ENCODE measurements around the gene BRD7.
A peak's percentile ranks its signal among the peaks of the same experiment; 100 is the strongest.

BRD7 gene

DNA sequence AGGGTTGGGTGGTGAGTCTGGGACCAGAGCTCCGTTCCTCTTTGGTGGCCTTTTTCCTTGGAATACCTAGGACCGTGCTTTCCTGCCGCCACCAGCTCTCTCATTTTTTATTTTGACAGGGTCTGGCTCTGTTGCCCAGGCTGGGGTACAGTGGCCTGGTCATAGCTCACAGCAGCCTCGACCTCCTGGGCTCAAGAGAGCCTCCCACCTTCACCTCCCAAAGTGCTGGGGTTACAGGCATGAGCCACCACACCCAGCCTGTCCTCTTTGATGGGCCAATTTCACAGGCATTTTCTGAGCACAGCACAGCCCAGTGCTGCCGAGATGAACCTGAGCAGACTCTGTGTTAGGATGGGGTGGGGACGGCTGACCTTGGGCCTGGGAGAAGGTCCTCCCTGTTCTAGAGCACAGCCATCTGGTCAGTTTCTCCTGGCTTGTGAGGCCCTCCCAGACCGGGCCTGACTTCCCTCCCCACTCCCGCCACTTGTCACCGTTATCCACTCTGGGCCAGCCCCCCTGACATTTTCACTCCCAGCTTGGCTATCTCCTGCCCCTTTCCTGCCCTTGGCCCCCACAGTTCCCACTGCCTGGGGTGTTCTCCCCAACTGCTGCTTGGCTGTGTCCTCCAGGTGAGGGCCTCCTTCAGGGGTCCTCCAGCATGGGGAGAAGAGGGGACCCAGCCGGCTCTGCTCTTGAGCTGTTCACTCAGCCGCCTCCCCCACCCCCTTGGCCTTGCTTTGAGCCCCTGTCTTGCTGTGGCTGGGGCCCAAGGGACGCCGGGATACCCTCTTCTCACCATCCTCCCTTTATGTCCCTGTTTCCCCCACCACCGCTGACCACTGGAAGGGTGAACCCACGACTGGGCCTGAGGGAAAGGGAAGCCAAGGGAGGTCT is 97.4 kb downstream of the BRD7 start:
- no peak for DNase-seq

DNA sequence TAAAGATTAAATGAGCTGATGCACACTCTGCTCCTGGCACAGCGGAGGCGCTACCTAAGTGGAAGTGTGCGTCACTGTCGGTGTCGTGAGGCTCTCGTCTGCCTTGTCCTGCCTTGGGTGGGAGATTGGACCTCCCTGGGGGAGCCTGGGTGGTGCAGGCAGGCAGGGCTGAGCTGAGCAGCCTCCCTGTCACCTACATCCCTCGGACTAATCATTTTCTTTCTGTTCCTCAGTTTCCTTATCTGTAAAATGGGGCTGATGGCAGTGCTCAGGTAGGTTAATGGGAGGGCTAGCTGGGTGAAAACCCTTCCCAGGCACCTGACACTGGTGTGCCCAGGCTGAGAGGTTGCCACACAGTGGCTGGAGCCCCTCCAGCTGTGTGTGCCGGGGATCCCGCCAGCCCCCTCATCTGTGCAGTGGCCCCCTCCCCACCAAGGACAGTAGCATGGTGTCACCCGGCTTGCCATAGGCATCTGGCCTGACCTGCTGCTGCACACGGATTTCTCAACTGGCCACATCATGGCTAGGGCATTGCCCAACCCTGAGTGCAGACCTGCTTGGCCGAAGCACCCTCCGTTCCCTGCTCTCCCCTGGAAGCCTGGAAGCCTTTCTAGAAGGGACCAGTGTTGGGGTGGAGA is 98.2 kb downstream of the BRD7 start:
- DNase-seq: no peak

- DNase-seq: no peak
Measured at GRCh38 chr16:50269769-50270509, 98.8 kb downstream of the BRD7 start.

GRCh38 chr16:50269061-50269705 is 99.6 kb downstream of the BRD7 start:
- no peak for DNase-seq

DNA sequence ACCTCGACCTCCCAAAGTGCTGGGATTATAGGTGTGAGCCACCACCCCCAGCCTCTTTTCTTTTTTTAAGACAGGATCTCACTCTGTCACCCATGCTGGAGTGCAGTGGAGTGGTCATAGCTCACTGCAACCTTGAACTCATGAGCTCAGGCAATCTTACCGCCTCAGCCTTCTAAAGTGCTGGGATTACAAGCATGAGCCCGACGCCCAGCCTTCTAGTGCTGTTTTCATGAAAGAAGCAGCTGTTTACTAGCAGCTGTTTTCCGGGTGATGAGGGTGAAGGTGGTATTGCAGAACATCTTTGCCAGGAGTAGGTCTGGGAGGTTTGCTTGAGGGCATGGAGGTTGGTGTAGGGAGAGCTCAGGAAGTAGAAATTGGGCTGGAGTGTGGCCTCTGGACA is 100.4 kb downstream of the BRD7 start:
- DNase-seq: no peak

DNA sequence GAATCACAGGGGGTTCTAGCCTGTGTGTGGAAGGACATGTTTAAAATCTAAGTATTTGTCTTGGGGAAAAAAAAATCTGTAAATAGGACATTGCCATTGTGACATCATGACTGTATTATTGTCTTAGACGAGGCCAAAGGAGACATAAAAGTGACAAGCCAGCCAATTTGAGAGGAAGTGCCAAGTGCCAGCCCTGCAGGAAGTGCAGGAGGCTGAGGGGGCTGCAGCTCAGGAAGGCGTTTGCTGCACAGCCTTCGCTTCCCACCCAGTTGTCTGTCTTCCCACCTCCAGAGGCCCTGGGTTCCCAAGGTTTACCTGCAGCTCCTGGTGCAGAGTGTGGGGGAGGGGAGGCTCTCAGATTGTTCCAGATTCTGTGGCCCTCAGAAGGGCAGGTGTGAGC is 101.1 kb downstream of the BRD7 start:
- no peak for DNase-seq

- DNase-seq: no peak
Measured at GRCh38 chr16:50267151-50267631, 101.6 kb downstream of the BRD7 start.

DNA sequence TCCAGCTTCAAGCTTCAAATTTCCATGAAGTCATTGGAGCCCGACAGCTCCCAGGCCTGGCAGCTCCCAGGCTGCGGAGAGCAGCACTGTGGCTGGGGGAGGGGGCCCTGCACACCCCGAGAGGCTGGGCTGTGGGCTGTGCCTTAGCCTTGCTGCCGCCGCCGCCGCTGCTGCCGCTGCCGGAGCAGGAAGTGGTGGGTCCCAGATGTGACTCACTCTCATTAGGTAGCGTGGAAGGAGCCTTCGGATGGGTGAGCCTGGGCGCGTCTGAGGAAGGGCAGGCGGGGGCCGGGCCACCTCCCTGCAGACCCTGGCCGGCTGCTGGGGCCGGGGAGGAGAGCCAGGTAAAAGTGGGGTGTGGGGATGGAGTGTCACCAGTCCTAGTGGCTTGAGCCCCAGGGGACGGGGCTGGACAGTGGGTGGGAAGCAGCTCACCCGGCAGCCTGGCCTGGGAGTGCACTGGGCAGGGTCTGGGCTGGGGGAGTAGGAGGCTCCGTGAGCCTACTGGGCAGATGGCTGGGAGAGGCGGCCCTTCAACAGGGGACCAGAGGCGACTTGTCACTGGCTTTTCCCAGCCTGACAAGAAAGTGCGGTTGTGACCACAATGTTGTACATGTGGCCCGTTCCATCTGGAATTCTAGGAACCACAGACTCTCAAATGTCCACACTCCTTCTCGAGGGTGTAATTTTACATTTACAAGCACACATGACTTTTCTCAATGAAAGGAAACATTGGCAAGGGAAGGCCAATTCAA is 102.3 kb downstream of the BRD7 start, which contains the start of gene ADCY7:
Gene ADCY7 (plus strand): TSS at position 215 of the 755 bp plus-strand sequence. CDS start 21,629 bp downstream, outside the sequence.
- peak; percentile 86 to 88 for DNase-seq
